ENCODE results near the gene ALG2.
A peak's percentile ranks its signal among the peaks of the same experiment; 100 is the strongest.

Gene ALG2, protein sequence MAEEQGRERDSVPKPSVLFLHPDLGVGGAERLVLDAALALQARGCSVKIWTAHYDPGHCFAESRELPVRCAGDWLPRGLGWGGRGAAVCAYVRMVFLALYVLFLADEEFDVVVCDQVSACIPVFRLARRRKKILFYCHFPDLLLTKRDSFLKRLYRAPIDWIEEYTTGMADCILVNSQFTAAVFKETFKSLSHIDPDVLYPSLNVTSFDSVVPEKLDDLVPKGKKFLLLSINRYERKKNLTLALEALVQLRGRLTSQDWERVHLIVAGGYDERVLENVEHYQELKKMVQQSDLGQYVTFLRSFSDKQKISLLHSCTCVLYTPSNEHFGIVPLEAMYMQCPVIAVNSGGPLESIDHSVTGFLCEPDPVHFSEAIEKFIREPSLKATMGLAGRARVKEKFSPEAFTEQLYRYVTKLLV

DNA sequence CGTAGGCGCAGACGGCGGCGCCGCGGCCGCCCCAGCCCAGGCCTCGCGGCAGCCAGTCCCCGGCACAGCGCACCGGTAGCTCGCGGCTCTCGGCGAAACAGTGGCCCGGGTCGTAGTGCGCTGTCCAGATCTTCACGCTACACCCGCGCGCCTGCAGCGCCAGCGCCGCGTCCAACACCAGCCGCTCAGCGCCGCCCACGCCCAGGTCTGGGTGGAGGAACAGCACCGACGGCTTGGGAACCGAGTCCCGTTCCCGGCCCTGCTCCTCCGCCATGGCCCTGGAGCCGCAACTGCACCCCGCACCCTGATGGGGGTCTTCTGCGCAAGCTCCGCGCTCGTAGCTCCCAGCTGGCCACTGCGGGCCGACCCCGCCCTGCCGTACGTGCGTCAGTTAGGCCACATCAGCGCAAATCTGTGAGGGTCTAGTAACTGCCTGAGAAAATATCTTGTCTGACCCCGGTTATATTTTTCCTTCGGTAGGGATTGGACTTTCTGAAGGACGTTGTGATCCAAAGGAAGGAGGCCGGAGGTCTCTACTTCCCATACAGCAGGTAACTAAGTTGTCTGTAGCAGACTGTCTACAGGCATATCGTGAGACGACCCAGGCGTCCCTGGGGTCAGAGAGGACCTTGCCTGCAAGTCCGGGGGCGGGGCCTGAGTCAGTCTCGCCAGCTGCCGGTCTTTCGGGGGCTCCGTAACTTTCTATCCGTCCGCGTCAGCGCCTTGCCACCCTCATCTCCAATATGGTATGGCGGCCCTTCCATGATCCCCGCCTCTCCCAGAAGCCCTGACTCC, at the start of gene ALG2, which contains the start of gene SEC61B:
Gene ALG2 (minus strand): TSS at position 322 of the 795 bp plus-strand sequence. CDS start 48 bp downstream, at position 274.
Gene SEC61B (plus strand): TSS at position 662 of the 795 bp plus-strand sequence. CDS start 82 bp downstream, at position 744.
- peak; percentile 85 to 96 (median 92) for DNase-seq (ENCODE audit: low read depth in 4 of 4, low spot score in 1 of 4)

GRCh38 chr9:99270491-99270890, 48.7 kb upstream of the ALG2 start:
- DNase-seq (ENCODE audit: low read depth in 4 of 4, low spot score in 1 of 4) = no peak

- no peak for DNase-seq (ENCODE audit: low read depth in 4 of 4, low spot score in 1 of 4)
Measured at GRCh38 chr9:99269416-99269815, 47.7 kb upstream of the ALG2 start.

DNA sequence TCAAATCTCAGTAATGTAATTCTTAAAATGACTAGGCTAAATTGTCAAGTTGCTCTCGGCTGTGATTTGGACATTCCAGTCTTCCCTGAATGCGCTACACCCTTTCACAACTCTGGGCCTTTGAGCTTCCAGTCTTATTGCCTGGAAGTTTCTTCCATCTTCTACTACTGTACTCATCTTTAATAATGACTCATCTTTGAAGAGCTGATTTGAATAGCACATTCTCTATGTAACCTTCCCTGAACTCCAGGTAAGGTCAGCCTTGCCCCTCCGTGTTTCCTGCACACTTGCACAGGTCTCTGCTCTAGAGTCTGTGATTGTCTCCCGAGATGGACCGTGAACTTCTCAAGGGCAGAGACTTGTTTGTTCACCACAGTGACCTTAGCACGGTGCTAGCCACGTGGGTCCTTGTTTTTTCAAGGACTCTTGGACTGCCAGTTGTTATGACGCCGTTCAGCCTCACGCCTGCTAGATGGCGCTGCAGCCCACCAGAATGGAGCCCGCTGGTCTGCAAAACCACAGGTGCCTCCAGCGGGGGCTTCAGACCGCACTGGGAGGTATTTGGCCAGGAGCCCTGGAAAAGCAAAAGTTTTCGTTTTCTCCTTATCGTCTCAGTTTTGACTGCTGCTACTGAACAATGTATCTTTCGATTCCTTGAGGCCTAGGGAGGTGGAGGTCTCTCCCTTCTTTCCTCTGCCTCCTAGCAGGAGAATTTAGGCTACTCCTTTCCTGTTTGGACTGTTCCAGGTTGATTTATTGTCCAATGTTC, 44.7 kb upstream of the ALG2 start:
- DNase-seq (ENCODE audit: low read depth in 4 of 4, low spot score in 1 of 4) = peak in 3 of 4 experiments; percentile 39 to 51 (median 42)

GRCh38 chr9:99265691-99266090, 43.9 kb upstream of the ALG2 start:
- DNase-seq (ENCODE audit: low read depth in 4 of 4, low spot score in 1 of 4) = no peak

- DNase-seq (ENCODE audit: low read depth in 4 of 4, low spot score in 1 of 4) = peak in 1 of 4 experiments; percentile 18
Measured at GRCh38 chr9:99264070-99264680, 42.4 kb upstream of the ALG2 start.

- DNase-seq (ENCODE audit: low read depth in 4 of 4, low spot score in 1 of 4) = no peak
Measured at GRCh38 chr9:99262949-99263418, 41.2 kb upstream of the ALG2 start.

DNA sequence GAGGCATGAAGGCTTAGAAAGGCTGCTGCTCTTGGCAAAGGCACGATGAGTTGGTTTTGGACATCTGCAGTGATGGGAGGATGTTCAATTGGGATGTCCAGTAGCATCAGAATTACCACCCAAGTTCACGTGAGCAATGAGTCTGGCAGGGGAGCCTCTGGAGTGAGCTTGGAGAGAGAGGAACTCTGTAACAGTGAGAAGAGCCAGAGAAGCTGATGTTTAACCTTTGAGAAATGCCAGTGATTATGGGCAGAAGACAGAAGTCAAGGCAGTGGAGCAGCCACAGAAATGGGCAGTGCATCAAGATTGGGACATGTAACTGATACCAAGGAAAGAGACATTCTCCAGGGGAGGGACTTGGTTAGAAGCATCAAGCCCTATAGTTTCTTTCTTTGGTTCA, 40.2 kb upstream of the ALG2 start:
- no peak for DNase-seq (ENCODE audit: low read depth in 4 of 4, low spot score in 1 of 4)

- DNase-seq (ENCODE audit: low read depth in 4 of 4, low spot score in 1 of 4) = peak in 1 of 4 experiments; percentile 14
Measured at GRCh38 chr9:99259231-99259918, 37.6 kb upstream of the ALG2 start.

DNA sequence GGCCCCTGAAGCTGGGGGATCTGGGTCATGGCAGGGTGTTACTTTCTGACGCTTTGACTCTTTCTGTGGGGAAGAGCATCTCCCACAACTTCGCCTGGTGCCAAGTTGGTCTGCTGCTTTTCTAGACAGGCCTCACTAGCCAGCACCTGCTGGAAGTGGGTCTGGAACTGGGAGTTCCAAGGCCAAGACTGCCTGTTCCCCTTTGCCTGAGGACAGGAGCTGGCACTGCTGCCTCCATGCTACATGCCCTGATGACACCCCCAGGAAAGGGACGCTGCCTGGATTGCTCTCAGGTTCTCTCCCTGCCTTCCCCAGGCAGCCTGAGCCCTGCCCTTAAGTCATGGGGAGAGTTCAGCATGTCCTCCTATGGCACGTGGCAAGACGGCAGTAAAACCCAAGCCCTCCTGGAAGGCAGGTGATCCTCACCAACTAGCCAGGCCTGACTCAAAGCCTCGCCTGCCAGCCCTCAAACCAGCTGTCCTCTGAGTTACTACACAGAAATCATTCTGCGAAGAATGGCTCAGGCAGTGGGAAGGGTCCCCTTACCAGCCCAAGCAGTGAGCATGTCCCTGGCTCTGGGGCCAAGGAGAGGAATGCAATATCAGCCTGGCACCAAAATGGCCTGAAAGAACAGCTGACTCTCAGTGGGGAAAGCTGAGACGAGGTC, 36.1 kb upstream of the ALG2 start:
- DNase-seq (ENCODE audit: low read depth in 4 of 4, low spot score in 1 of 4) = no peak

DNA sequence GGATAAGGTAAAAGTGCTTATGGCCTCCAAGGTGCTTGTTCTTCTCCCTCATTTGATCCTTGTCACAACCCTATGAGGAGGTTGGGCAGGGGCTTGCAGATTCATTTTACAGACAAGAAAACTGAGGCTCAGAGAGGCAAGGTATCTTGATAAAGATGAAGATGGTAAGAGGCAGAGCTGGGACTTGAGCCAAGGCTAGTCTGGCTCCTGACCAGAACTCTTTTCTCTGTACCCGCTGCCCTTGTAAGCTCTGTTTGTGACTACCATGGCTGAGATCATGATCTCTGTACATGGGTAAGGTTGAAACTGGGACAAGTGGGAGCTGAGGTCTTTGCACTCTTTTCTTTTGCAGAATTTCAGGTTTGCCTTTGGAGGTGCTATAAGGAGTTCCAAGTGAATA, 33.9 kb upstream of the ALG2 start:
- DNase-seq (ENCODE audit: low read depth in 4 of 4, low spot score in 1 of 4) = no peak

- DNase-seq (ENCODE audit: low read depth in 4 of 4, low spot score in 1 of 4) = peak; percentile 50 to 84 (median 68)
Measured at GRCh38 chr9:99253772-99254431, 32.2 kb upstream of the ALG2 start.

DNA sequence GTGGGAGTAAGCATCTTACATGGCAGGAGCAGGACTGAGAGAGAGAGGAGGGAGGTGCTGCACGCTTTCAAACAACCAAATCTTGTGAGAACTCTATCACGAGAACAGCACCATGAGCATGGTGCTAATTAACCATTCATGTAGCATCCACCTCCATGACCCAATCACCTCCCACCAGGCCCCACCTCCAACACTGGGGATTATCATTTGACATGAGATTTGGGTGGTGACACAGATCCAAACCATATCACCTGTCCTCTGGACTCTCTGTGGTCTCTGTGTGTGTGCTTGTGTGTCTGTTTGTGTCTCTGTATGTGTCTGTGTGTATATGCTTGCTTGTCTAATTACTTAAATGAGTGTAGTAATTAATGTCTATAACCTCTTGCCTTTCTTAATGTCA, 31.4 kb upstream of the ALG2 start:
- DNase-seq (ENCODE audit: low read depth in 4 of 4, low spot score in 1 of 4) = peak in 1 of 4 experiments; percentile 27

DNA sequence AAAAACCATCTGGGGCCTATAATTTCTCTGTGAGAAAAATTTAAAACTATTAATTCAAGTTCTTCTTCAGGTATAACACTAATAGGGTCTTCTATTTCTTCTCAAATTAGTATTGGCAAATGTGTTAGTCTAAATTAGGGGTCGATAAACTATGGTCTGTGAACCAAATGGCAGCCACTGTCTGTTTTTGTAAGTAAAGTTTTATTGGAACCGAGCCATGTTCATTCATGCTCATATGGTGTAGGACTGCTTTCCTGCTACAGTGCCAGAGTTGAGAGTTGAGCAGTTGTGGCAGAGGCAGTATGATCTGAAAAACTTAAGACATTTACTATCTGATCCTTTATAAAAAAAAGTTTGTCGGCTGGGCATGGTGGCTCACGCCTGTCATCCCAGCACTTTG, 29.4 kb upstream of the ALG2 start:
- DNase-seq (ENCODE audit: low read depth in 4 of 4, low spot score in 1 of 4) = no peak

- no peak for DNase-seq (ENCODE audit: low read depth in 4 of 4, low spot score in 1 of 4)
Measured at GRCh38 chr9:99249619-99250018, 27.9 kb upstream of the ALG2 start.

- DNase-seq (ENCODE audit: low read depth in 4 of 4, low spot score in 1 of 4) = no peak
Measured at GRCh38 chr9:99244344-99245260, 22.9 kb upstream of the ALG2 start.

GRCh38 chr9:99241106-99241505, 19.4 kb upstream of the ALG2 start:
- no peak for DNase-seq (ENCODE audit: low read depth in 4 of 4, low spot score in 1 of 4)
